AG04450 (cell line): ENCODE results near the gene TTLL11. TPM values are rescaled to one million over a fixed set of nuclear protein-coding genes. Genes with fewer than 3 reads are reported as not detected.

Experiments
- CTCF ChIA-PET: fragments of 300-600, 350-600 bp; formaldehyde crosslinking; extraction: SDS; loops from one replicate; lab custom pipeline; 2022; ENCODE audit warnings: antibody characterized with exemption, inconsistent platforms; lab: Charles Lee
- POLR2A ChIA-PET: fragments of 350-600 bp; formaldehyde crosslinking; extraction: SDS; loops from one replicate; lab custom pipeline; 2021; ENCODE audit warnings: antibody characterized with exemption, inconsistent platforms; lab: Yijun Ruan, JAX
- DNase-seq: peaks from one replicate; pipeline ENCODE4 v3.0.0-alpha.2; 2011; ENCODE audit warnings: low read depth, low spot score
- H3K27ac ChIP-seq: one replicate; pipeline ENCODE4 v1.5.1; 2012; ENCODE audit warnings: low read depth, low read length, control low read depth
- H3K27me3 ChIP-seq: one replicate; pipeline ENCODE4 v1.6.0; 2012; ENCODE audit warnings: low read length; ENCODE audit not compliant: control insufficient read depth, insufficient read depth
- H3K4me3 ChIP-seq: 2 replicates; pipeline ENCODE4 v1.5.1; 2011; ENCODE audit warnings: mild to moderate bottlenecking, low read depth, low read length, control low read depth
- H3K9me3 ChIP-seq: 2 replicates; pipeline ENCODE4 v1.5.1; 2012; ENCODE audit warnings: low read length; ENCODE audit not compliant: control insufficient read depth, insufficient read depth
- CTCF ChIP-seq: IDR thresholded peaks from 2 replicates; pipeline ENCODE4 v1.5.1; 2011; ENCODE audit warnings: low read depth, low read length, control low read depth, inconsistent platforms
- polyA plus RNA-seq: library from polyadenylated mRNA; depleted of rRNA; stranded (reverse); fragments of >200 nt; gene quantifications from 2 replicates; pipeline ENCODE4 v1.2.3, GENCODE V29; 2011

TTLL11 gene
- polyA plus RNA-seq, 1 experiment: 4.6 TPM

GRCh38 chr9:122135529-122135859, 42.4 kb upstream of the TTLL11 start:
- CTCF ChIA-PET: interaction anchor here (1.1 to 2.6 kb wide), 6 partner anchors 9 to 215 kb away, joined by 3 to 13 read pairs (median 5); no protein-coding TSS in a partner anchor
- Histone ChIP-seq H3K27me3 (peaks cover 7% of the 10 kb centered on the region), H3K27ac (no peak overlapping the region), H3K4me3 (no peak overlapping the region), H3K9me3 (no peaks in the 10 kb centered on the region)
- no peak for TF ChIP-seq CTCF
- POLR2A ChIA-PET: interaction anchor here (0.5 kb wide), 1 partner anchor 10 kb away, joined by 3 read pairs; no protein-coding TSS in a partner anchor
- no peak for DNase-seq

GRCh38 chr9:122134822-122135528, 41.9 kb upstream of the TTLL11 start:
- Histone ChIP-seq H3K4me3 (no peak overlapping the region), H3K27ac (no peak overlapping the region), H3K9me3 (no peaks in the 10 kb centered on the region; the same call in 1 of the 2 replicates), H3K27me3 (peaks cover 7% of the 10 kb centered on the region)
- CTCF ChIA-PET: interaction anchor here (1.1 to 2.6 kb wide), 6 partner anchors 9 to 319 kb away, joined by 3 to 13 read pairs (median 4); no protein-coding TSS in a partner anchor
- no peak for DNase-seq
- no peak for TF ChIP-seq CTCF
- POLR2A ChIA-PET: interaction anchor here (0.5 kb wide), 1 partner anchor 10 kb away, joined by 3 read pairs; no protein-coding TSS in a partner anchor

GRCh38 chr9:122133984-122134535, 41.0 kb upstream of the TTLL11 start:
- TF ChIP-seq CTCF: no peak
- H3K27ac ChIP-seq: no peak overlapping the region
- ChIA-PET CTCF (interaction anchor here (0.6 to 2.6 kb wide), 5 partner anchors 8 to 320 kb away, joined by 3 to 13 read pairs (median 7); no protein-coding TSS in a partner anchor), POLR2A (interaction anchor here (0.5 to 1.0 kb wide), 2 partner anchors 8 to 16 kb away, joined by 3 to 5 read pairs; no protein-coding TSS in a partner anchor)
- H3K27me3 ChIP-seq: peaks cover 9% of the 10 kb centered on the region
- no peak overlapping the region for H3K4me3 ChIP-seq
- no peak for DNase-seq
- no peaks in the 10 kb centered on the region; the same call in 1 of the 2 replicates for H3K9me3 ChIP-seq

GRCh38 chr9:122133263-122133983, 40.3 kb upstream of the TTLL11 start:
- DNase-seq: no peak
- Histone ChIP-seq H3K27me3 (peaks cover 9% of the 10 kb centered on the region), H3K9me3 (no peaks in the 10 kb centered on the region; the same call in 1 of the 2 replicates), H3K4me3 (no peak overlapping the region), H3K27ac (no peak overlapping the region)
- ChIA-PET POLR2A (interaction anchor here (0.5 to 1.0 kb wide), 2 partner anchors 8 to 17 kb away, joined by 3 to 5 read pairs; no protein-coding TSS in a partner anchor), CTCF (interaction anchor here (0.6 to 2.6 kb wide), 6 partner anchors 7 to 321 kb away, joined by 3 to 13 read pairs (median 6); no protein-coding TSS in a partner anchor)
- no peak for TF ChIP-seq CTCF
